HL-60 (cell line): ENCODE results near the gene NTF3.

Experiments used
- GABPA ChIP-seq: IDR thresholded peaks from 2 replicates; pipeline ENCODE4 v1.6.1; 2012; ENCODE audit warnings: low read depth
- POLR2AphosphoS5 ChIP-seq: IDR thresholded peaks from 2 replicates; pipeline ENCODE4 v1.6.1; 2012; ENCODE audit warnings: low read depth
- SPI1 ChIP-seq: IDR thresholded peaks from 2 replicates; pipeline ENCODE4 v1.6.1; 2012; ENCODE audit warnings: low read depth, mild to moderate bottlenecking, borderline replicate concordance
- TF ChIP-seq, protein P1 (sequence below): IDR thresholded peaks from one replicate; pipeline ENCODE4 v1.5.1; 2011; ENCODE audit warnings: low read length, control low read depth, inconsistent platforms; ENCODE audit not compliant: insufficient read depth
- TF ChIP-seq, protein P2 (sequence below): IDR thresholded peaks from 2 replicates; pipeline ENCODE4 v1.6.1; 2012; ENCODE audit warnings: low read depth; ENCODE audit not compliant: insufficient replicate concordance

DNA sequence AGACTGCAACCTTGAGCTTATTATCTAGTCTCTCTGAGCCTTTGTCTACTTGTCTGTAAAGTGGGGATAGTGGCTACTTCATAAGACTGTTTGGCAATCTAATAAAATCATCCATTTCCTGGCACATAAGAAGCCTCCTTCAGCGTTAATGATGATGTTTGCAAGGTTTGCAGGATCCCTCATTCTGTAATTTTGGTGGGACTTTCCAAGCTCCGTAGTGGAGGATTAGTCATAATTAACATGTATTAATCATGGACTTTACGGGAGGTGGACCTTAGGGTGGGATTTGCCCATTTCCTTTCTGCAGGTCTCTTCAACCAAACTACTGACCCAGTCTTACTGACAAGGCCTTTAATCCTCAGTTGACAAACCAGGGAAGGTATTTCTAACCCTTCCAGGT lies 66.2 kb downstream of the NTF3 start:
- TF ChIP-seq, protein P1, sequence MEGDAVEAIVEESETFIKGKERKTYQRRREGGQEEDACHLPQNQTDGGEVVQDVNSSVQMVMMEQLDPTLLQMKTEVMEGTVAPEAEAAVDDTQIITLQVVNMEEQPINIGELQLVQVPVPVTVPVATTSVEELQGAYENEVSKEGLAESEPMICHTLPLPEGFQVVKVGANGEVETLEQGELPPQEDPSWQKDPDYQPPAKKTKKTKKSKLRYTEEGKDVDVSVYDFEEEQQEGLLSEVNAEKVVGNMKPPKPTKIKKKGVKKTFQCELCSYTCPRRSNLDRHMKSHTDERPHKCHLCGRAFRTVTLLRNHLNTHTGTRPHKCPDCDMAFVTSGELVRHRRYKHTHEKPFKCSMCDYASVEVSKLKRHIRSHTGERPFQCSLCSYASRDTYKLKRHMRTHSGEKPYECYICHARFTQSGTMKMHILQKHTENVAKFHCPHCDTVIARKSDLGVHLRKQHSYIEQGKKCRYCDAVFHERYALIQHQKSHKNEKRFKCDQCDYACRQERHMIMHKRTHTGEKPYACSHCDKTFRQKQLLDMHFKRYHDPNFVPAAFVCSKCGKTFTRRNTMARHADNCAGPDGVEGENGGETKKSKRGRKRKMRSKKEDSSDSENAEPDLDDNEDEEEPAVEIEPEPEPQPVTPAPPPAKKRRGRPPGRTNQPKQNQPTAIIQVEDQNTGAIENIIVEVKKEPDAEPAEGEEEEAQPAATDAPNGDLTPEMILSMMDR: no peak
- no peak for TF ChIP-seq POLR2AphosphoS5
- TF ChIP-seq GABPA: no peak
- TF ChIP-seq, protein P2, sequence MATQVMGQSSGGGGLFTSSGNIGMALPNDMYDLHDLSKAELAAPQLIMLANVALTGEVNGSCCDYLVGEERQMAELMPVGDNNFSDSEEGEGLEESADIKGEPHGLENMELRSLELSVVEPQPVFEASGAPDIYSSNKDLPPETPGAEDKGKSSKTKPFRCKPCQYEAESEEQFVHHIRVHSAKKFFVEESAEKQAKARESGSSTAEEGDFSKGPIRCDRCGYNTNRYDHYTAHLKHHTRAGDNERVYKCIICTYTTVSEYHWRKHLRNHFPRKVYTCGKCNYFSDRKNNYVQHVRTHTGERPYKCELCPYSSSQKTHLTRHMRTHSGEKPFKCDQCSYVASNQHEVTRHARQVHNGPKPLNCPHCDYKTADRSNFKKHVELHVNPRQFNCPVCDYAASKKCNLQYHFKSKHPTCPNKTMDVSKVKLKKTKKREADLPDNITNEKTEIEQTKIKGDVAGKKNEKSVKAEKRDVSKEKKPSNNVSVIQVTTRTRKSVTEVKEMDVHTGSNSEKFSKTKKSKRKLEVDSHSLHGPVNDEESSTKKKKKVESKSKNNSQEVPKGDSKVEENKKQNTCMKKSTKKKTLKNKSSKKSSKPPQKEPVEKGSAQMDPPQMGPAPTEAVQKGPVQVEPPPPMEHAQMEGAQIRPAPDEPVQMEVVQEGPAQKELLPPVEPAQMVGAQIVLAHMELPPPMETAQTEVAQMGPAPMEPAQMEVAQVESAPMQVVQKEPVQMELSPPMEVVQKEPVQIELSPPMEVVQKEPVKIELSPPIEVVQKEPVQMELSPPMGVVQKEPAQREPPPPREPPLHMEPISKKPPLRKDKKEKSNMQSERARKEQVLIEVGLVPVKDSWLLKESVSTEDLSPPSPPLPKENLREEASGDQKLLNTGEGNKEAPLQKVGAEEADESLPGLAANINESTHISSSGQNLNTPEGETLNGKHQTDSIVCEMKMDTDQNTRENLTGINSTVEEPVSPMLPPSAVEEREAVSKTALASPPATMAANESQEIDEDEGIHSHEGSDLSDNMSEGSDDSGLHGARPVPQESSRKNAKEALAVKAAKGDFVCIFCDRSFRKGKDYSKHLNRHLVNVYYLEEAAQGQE: no peak
- TF ChIP-seq SPI1: no peak
